Ishikawa (cell line): Measurements from ENCODE around the gene USP40.

ENCODE experiments used
- TEAD4 ChIP-seq: IDR thresholded peaks from 2 replicates; pipeline ENCODE4 v1.6.1; 2012
- YY1 ChIP-seq: IDR thresholded peaks from 2 replicates; pipeline ENCODE4 v1.6.1; 2012; ENCODE audit warnings: low read depth
- TF ChIP-seq, protein P1 (sequence below): IDR thresholded peaks from 2 replicates; pipeline ENCODE4 v1.6.1; 2012
- TF ChIP-seq, protein P2 (sequence below): IDR thresholded peaks from 2 replicates; pipeline ENCODE4 v1.6.1; 2012; ENCODE audit warnings: low read depth, mild to moderate bottlenecking

GRCh38 chr2:233439191-233439590 lies 127.4 kb downstream of the USP40 start:
- TF ChIP-seq, protein P1, sequence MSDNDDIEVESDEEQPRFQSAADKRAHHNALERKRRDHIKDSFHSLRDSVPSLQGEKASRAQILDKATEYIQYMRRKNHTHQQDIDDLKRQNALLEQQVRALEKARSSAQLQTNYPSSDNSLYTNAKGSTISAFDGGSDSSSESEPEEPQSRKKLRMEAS, result no peak
- TF ChIP-seq TEAD4 (no peak), YY1 (no peak)
- TF ChIP-seq, protein P2, sequence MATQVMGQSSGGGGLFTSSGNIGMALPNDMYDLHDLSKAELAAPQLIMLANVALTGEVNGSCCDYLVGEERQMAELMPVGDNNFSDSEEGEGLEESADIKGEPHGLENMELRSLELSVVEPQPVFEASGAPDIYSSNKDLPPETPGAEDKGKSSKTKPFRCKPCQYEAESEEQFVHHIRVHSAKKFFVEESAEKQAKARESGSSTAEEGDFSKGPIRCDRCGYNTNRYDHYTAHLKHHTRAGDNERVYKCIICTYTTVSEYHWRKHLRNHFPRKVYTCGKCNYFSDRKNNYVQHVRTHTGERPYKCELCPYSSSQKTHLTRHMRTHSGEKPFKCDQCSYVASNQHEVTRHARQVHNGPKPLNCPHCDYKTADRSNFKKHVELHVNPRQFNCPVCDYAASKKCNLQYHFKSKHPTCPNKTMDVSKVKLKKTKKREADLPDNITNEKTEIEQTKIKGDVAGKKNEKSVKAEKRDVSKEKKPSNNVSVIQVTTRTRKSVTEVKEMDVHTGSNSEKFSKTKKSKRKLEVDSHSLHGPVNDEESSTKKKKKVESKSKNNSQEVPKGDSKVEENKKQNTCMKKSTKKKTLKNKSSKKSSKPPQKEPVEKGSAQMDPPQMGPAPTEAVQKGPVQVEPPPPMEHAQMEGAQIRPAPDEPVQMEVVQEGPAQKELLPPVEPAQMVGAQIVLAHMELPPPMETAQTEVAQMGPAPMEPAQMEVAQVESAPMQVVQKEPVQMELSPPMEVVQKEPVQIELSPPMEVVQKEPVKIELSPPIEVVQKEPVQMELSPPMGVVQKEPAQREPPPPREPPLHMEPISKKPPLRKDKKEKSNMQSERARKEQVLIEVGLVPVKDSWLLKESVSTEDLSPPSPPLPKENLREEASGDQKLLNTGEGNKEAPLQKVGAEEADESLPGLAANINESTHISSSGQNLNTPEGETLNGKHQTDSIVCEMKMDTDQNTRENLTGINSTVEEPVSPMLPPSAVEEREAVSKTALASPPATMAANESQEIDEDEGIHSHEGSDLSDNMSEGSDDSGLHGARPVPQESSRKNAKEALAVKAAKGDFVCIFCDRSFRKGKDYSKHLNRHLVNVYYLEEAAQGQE, result no peak
